Amniotic epithelial cell (primary cell): ENCODE data around the gene COX4I1.

ENCODE experiments used
- DNase-seq: peaks from one replicate; pipeline ENCODE4 v3.0.0-alpha.2; 2010; ENCODE audit warnings: low read depth

Gene COX4I1

GRCh38 chr16:85799497-85800320, at the start of gene COX4I1, which contains the start of gene EMC8:
Gene COX4I1 (plus strand): TSS chr16:85799695. CDS start chr16:85801206, 1,511 bp downstream.
Gene EMC8 (minus strand): TSS chr16:85799544. CDS start chr16:85799295, 249 bp downstream.
- peak; percentile 92 for DNase-seq

GRCh38 chr16:85749771-85750145, 49.7 kb upstream of the COX4I1 start:
- no peak for DNase-seq

- DNase-seq: peak; percentile 16
Observed at GRCh38 chr16:85750146-85750826, 49.2 kb upstream of the COX4I1 start.

- peak; percentile 19 for DNase-seq
Observed at GRCh38 chr16:85750827-85751697, 48.4 kb upstream of the COX4I1 start, which contains the start of gene C16orf74. Gene C16orf74 (minus strand): TSS chr16:85751096. CDS start chr16:85735217, 15,879 bp downstream.

- no peak for DNase-seq
Observed at GRCh38 chr16:85751698-85752501, 47.6 kb upstream of the COX4I1 start.

- DNase-seq: peak; percentile 68
Observed at GRCh38 chr16:85752511-85753420, 46.7 kb upstream of the COX4I1 start.

GRCh38 chr16:85753559-85753958, 45.9 kb upstream of the COX4I1 start:
- DNase-seq: no peak

- DNase-seq: no peak
Observed at GRCh38 chr16:85753976-85754375, 45.5 kb upstream of the COX4I1 start.

GRCh38 chr16:85754413-85754812, 45.1 kb upstream of the COX4I1 start:
- DNase-seq: no peak

GRCh38 chr16:85755929-85756768, 43.3 kb upstream of the COX4I1 start:
- no peak for DNase-seq

GRCh38 chr16:85757341-85757822, 42.1 kb upstream of the COX4I1 start:
- DNase-seq: peak; percentile 55

- DNase-seq: no peak
Observed at GRCh38 chr16:85759136-85759535, 40.4 kb upstream of the COX4I1 start.

GRCh38 chr16:85759631-85760419, 39.7 kb upstream of the COX4I1 start:
- no peak for DNase-seq

GRCh38 chr16:85761861-85762260, 37.6 kb upstream of the COX4I1 start:
- no peak for DNase-seq

GRCh38 chr16:85762970-85763369, 36.5 kb upstream of the COX4I1 start:
- no peak for DNase-seq

GRCh38 chr16:85763616-85764015, 35.9 kb upstream of the COX4I1 start:
- DNase-seq: no peak

GRCh38 chr16:85765211-85765610, 34.3 kb upstream of the COX4I1 start:
- no peak for DNase-seq

GRCh38 chr16:85765767-85766166, 33.7 kb upstream of the COX4I1 start:
- no peak for DNase-seq
